ENCODE results near the gene AKAP14.
"Not testable (repeated sequence)": the region's sequence is repeated elsewhere in the genome, so short reads cannot be mapped to it uniquely, and the experiment has no call there.

Gene AKAP14

DNA sequence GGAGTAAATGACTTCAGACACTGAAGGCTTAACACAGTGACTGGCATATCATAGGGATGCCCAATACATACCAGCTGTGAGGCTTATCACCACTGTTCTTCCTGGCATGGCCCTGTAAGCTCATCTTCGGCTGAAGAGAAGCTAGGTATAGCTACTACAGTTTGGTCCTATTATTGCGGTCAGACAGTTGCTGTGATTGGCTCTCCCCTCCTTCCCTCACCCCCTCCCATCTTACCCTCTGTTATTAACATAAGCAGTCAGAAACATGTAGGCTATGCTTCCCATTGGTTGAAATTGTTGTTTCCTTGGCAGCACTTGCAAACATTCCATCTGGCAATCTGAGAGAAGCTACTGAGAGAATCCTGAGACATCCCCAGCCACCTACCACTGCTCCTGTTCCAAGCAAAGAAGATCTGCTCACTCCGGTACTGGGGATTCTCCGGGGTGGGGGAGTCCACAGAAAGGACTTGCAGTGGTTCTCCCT, at the start of gene AKAP14:
Gene AKAP14 (plus strand): TSS at position 51 of the 484 bp plus-strand sequence. CDS start 7,331 bp downstream, outside the sequence.
- no peak for DNase-seq (ENCODE audit: extremely low spot score, insufficient read length, low read depth)
- FAIRE-seq = no peak

- FAIRE-seq (peak; percentile 99), DNase-seq (ENCODE audit: extremely low spot score, insufficient read length, low read depth) (peak; percentile 89)
Measured at GRCh38 chrX:119852382-119853353, 43.0 kb upstream of the AKAP14 start, which contains the start of gene UPF3B. UPF3B (minus strand) TSS chrX:119852963; CDS start chrX:119852928, 35 bp downstream.

GRCh38 chrX:119853444-119853843, 42.2 kb upstream of the AKAP14 start:
- DNase-seq (ENCODE audit: extremely low spot score, insufficient read length, low read depth) = no peak

GRCh38 chrX:119870626-119871131, 25.0 kb upstream of the AKAP14 start:
- DNase-seq (ENCODE audit: extremely low spot score, insufficient read length, low read depth) (no peak), FAIRE-seq (no peak)

More at GRCh38 chrX:119853444-119853843, 42.2 kb upstream of the AKAP14 start:
- FAIRE-seq = no peak

GRCh38 chrX:119871245-119871598, 24.5 kb upstream of the AKAP14 start:
- no peak for DNase-seq (ENCODE audit: extremely low spot score, insufficient read length, low read depth)
- no peak for FAIRE-seq

DNA sequence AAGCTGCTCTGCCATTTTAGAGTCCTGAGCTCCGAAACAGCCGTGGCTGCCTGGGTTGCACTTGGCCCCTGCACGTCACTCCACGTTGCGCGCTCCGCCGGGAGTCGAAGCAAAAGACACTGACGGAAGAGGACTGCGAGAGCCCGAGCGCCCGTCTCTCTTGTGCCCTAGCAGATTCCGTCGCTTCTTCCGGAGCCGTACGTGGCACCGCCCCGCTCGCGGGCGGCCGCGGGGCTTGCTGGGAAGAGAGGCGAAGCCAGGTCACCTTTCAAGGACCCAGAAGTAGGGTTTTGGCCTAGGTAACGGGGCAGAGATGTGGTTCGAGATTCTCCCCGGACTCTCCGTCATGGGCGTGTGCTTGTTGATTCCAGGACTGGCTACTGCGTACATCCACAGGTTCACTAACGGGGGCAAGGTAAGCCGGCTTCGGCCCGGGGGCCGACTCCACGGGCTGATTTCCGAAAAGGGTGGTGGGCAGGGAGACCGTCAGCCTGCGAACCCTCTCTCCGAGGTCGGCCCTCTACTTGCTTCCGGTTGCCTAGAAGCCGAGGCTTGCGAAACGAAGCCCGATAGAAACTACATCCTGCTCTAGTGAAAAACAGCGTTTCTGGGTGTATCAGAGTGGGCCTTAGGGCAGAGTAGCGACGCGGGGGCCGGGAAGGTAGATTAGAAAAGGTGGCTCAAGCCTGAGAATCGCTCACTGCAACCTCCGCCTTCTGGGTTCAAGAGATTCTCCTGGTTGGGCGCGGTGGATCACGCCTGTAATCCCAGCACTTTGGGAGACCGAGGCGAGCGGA, 23.9 kb upstream of the AKAP14 start, which contains the start of the genes NDUFA1 and RNF113A:
Gene NDUFA1 (plus strand): TSS at position 234 of the 797 bp plus-strand sequence. CDS start 80 bp downstream, at position 314.
Gene RNF113A (minus strand): TSS at position 135 of the 797 bp plus-strand sequence. CDS start 120 bp downstream, at position 15.
- DNase-seq (ENCODE audit: extremely low spot score, insufficient read length, low read depth) = peak; percentile 65
- FAIRE-seq = peak; percentile 94

DNA sequence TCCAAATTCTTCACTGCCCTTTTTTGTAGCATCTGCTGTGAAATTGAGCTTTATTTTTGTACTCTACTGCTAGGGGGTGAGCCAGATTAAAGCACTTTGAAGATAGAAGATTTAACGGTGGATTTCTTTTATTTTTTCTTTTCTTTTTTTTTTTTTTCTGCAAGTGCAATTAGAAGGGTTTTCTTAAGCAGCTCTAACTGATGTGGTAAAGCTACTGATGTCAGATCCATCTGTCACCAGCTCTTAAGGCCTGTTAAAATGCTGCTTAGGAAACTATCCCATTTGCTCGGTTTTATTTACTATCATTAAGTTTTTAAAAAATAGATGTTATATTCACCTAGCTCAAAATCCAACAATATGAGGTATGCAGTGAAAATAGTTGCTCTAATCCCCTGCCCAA, 17.0 kb upstream of the AKAP14 start:
- DNase-seq (ENCODE audit: extremely low spot score, insufficient read length, low read depth) = no peak
- no peak for FAIRE-seq

DNA sequence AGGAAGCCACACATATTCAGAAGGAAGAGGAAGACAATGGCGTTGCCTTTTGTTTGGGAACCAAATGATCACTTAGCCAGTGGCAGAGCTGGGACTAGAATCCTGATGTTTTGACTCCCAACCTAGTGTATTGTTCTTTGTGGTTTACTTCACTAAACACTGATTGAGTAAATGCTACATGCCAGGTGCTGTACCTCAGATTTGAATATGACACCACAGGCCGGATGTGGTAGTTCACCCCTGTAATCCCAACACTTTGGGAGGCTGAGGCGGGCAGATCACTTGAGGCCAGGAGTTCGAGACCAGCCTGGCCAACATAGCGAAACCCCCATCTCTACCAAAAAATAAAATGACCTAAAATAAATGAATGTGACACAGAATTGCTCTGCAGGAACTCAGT, 15.6 kb upstream of the AKAP14 start:
- no peak for DNase-seq (ENCODE audit: extremely low spot score, insufficient read length, low read depth)
- peak; percentile 66 for FAIRE-seq

DNA sequence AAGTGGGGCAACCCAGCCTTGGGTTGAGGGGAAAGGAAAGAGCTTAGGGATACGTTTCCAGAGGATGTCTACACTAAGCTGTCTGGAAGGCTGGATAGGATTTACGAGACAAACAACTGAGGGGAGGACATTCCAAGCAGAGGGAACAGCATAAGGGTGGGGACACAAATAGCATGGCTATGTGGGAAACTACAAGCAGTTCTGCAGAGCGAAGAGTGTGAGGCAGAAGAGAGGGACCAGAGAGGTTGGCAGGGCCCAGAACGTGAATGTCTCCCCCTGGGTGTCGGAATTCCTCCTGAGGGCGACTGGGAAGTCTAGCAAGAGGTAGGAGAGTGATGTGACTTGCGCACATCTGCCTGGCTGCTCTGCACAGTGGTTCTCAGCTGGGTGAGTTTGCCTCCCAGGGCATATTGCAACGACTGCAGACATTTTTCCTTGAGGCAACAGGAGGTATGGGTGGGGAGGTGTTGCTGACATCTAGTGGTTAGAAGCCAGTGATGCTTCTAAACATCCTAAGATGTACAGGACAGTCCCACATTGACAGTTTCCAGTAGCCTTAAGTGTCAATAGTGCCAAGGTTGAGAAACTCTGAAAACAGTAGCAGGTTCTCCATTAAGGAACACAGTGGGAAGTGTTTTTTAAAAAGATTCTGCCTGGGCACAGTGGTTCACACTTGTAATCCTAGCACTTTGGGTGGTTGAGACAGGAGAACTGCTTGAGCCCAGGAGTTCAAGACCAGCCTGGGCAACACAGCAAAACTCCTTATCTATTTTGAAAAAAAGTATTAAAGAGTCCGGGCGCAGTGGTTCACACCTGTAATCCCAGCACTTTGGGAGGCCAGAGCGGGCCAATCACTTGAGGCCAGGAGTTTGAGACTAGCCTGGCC, 14.9 kb upstream of the AKAP14 start:
- FAIRE-seq = peak; percentile 95

GRCh38 chrX:119885554-119886428, 9.9 kb upstream of the AKAP14 start:
- DNase-seq (ENCODE audit: extremely low spot score, insufficient read length, low read depth) (no peak), FAIRE-seq (peak; percentile 73)

More for the DNA sequence above, 14.9 kb upstream of the AKAP14 start:
- no peak for DNase-seq (ENCODE audit: extremely low spot score, insufficient read length, low read depth)

DNA sequence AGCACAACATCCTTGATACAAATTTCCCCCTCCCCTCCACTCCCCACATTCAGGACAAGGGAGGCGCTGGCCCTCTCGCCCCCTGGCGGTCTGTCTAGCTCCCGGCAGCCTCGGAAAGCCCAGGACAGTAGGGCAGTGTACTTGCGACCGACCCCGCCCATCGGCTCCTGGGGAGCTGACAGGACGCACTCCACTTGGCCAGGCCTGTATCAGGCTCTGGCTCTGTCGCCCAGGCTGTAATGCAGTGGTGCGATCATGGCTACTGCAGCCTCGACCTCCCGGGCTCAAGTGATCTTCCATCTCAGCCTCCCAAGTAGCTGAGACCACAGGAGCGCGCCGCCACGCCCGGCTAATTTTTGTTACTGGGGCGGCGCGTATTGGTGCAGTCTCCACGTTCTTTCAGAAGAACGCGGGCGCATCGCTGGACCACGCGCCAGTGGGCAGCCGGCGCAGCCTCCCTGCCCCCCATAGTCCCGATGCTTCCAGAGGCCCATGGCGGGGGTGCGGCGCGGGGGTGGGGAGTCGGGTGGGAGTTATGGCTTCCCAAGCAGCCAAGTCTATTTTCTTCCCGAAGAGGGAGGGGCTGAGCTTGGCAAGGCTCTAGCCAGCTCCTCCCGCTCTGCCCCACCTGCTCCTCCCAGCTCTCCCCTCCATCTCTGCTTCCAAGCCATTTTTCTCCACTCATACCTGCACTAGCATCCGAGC, 7.8 kb upstream of the AKAP14 start:
- peak; percentile 82 for FAIRE-seq
- DNase-seq (ENCODE audit: extremely low spot score, insufficient read length, low read depth) = no peak

GRCh38 chrX:119890626-119891025, 5.1 kb upstream of the AKAP14 start:
- not testable (repeated sequence) for DNase-seq (ENCODE audit: extremely low spot score, insufficient read length, low read depth)

DNA sequence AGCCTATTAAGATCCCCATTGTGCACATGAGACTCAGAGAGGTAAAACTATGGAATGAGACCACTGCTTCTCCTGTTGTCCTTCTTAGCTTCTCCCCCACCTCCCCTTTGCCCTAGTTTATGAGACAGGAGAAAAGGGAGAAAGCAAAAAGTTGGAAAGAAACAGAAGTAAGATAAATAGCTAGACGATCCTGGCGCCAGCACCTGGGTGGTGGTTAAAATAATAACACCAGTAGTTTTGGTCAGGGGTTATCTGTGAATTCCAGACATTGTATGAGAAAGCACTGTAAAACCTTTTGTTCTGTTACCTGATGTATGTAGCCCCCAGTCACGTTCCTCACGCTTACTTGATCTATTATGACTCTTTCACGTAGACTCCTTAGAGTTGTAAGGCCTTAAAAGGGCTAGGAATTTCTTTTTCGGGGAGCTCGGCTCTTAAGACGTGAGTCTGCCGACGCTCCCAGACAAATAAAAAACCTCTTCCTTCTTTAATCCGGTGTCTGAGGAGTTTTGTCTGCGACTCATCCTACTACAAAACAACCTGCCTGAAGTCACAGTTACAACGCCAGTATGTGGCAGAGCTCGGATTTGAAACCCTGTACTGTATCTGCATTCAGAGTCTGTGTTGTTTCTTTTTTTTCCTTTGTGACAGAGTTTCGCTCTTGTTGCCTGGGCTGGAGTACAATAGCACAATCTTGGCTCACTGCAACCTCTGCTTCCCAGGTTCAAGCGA, 3.6 kb upstream of the AKAP14 start:
- not testable (repeated sequence) for DNase-seq (ENCODE audit: extremely low spot score, insufficient read length, low read depth); FAIRE-seq

More at GRCh38 chrX:119890626-119891025, 5.1 kb upstream of the AKAP14 start:
- not testable (repeated sequence) for FAIRE-seq

GRCh38 chrX:119899125-119899524, 3.4 kb downstream of the AKAP14 start:
- FAIRE-seq (no peak), DNase-seq (ENCODE audit: extremely low spot score, insufficient read length, low read depth) (no peak)

GRCh38 chrX:119900976-119901375, 5.3 kb downstream of the AKAP14 start:
- FAIRE-seq (no peak), DNase-seq (ENCODE audit: extremely low spot score, insufficient read length, low read depth) (no peak)

GRCh38 chrX:119916310-119916709, 20.6 kb downstream of the AKAP14 start:
- FAIRE-seq (no peak), DNase-seq (ENCODE audit: extremely low spot score, insufficient read length, low read depth) (no peak)

GRCh38 chrX:119917877-119918276, 22.2 kb downstream of the AKAP14 start:
- FAIRE-seq (no peak), DNase-seq (ENCODE audit: extremely low spot score, insufficient read length, low read depth) (no peak)

Data from GM18507 (cell line).